Measurements from ENCODE around the gene ACER3.

DNA sequence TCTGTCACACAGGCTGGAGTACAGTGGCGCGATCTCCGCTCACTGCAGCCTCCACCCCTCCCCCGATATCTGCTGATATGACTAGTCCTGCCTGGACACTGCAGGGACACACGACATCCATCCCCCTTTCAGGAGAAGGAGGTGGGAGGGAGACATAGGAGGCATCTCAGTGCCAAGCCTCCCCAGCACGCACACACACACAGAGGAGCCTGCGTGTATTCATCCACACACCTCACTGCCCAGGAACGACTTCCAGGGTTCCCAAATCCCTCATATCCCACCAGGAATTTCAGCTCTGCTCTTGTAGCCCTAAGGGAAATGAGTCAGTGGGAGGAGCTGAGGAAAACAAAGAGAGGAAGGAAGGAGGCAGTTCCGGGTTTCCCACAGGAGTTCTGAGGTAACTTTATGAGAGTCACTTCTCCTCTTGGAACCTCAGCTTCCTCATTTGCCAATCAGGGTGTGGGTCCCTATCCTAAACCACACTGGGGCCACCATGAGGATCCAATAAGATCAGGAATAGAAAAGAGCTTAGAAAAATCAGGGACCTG is 37.2 kb upstream of the ACER3 start:
- TF ChIP-seq, protein P1, sequence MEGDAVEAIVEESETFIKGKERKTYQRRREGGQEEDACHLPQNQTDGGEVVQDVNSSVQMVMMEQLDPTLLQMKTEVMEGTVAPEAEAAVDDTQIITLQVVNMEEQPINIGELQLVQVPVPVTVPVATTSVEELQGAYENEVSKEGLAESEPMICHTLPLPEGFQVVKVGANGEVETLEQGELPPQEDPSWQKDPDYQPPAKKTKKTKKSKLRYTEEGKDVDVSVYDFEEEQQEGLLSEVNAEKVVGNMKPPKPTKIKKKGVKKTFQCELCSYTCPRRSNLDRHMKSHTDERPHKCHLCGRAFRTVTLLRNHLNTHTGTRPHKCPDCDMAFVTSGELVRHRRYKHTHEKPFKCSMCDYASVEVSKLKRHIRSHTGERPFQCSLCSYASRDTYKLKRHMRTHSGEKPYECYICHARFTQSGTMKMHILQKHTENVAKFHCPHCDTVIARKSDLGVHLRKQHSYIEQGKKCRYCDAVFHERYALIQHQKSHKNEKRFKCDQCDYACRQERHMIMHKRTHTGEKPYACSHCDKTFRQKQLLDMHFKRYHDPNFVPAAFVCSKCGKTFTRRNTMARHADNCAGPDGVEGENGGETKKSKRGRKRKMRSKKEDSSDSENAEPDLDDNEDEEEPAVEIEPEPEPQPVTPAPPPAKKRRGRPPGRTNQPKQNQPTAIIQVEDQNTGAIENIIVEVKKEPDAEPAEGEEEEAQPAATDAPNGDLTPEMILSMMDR (conservative IDR thresholded peaks at IDR 0.05; ENCODE audit: low read depth, low read length) = no peak
- no peak for TF ChIP-seq FOS (IDR thresholded peaks at IDR 0.05; ENCODE audit: low read depth, low read length)
